Measurements from ENCODE around the gene DCX.

DCX gene

GRCh38 chrX:111302284-111302683, 109.7 kb downstream of the DCX start:
- no peak for ATAC-seq

- no peak for ATAC-seq
These were observed 123.2 kb downstream of the DCX start for GRCh38 chrX:111288841-111289240.

- no peak for ATAC-seq
These were observed 127.2 kb downstream of the DCX start for GRCh38 chrX:111284631-111285293.

- ATAC-seq = no peak
These were observed 128.5 kb downstream of the DCX start for GRCh38 chrX:111283446-111283845.

- no peak for ATAC-seq
These were observed 129.0 kb downstream of the DCX start for GRCh38 chrX:111282991-111283390.

- no peak for ATAC-seq
These were observed 129.9 kb downstream of the DCX start for GRCh38 chrX:111282139-111282538.

GRCh38 chrX:111270339-111270738, 141.7 kb downstream of the DCX start, which contains the start of gene CAPN6:
Gene CAPN6 (minus strand): TSS chrX:111270483. CDS start chrX:111263936, 6,547 bp downstream.
- no peak for ATAC-seq

GRCh38 chrX:111268506-111268905, 143.5 kb downstream of the DCX start:
- ATAC-seq = no peak

GRCh38 chrX:111265486-111265885, 146.5 kb downstream of the DCX start:
- ATAC-seq = no peak

- ATAC-seq = no peak
These were observed 147.6 kb downstream of the DCX start for GRCh38 chrX:111264385-111264784.

- ATAC-seq = no peak
These were observed 149.9 kb downstream of the DCX start for GRCh38 chrX:111262086-111262485.

GRCh38 chrX:111260451-111260850, 151.5 kb downstream of the DCX start:
- ATAC-seq = no peak

- no peak for ATAC-seq
These were observed 152.4 kb downstream of the DCX start for GRCh38 chrX:111259559-111259958.

- ATAC-seq = no peak
These were observed 154.3 kb downstream of the DCX start for GRCh38 chrX:111257733-111258132.

- ATAC-seq = no peak
These were observed 156.9 kb downstream of the DCX start for GRCh38 chrX:111254896-111255693.

- ATAC-seq = no peak
These were observed 167.7 kb downstream of the DCX start for GRCh38 chrX:111244235-111244750.

Measured in activated CD4-positive, CD25-positive, alpha-beta regulatory T cell treated with anti-CD3 and anti-CD28 coated beads, Interleukin-2, amount 50 U/mL, for 24 hours (primary cell).